VCaP (cell line): ENCODE measurements around the gene KDM3B.
"Not testable (repeated sequence)": the region's sequence is repeated elsewhere in the genome, so short reads cannot be mapped to it uniquely, and the experiment has no call there.

Source experiments
- H3K27ac ChIP-seq: fragments of 450-650 bp; 2 replicates; pipeline ENCODE4 v1.5.1; 2017
- TF ChIP-seq, protein P1 (sequence below): fragments of 450-650 bp; conservative IDR thresholded peaks from 2 replicates; pipeline ENCODE4 v1.5.1; 2017; ENCODE audit warnings: mild to moderate bottlenecking, moderate library complexity

Gene KDM3B

GRCh38 chr5:138471052-138471361 is 118.5 kb downstream of the KDM3B start:
- H3K27ac ChIP-seq, result no peak overlapping the region

DNA sequence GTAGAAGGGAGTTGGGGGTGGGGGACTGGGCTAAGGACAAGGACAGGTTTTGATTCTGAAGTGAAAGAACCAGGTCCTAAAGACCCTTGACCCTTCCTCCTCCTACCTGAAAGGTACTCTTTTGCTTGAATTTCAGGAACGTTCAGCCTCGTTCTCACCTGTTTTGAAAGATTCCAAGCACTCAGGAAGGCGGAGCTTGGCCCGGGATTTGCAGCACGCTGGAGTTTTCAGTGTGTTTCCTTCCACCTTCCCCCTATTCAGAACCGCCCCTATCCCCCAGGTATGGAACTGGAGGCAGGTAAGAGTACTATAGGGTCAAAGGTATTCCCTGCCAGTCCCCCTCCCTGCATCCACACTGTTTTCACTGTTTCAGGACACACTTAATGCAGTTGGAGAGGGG is 119.9 kb downstream of the KDM3B start:
- TF ChIP-seq, protein P1, sequence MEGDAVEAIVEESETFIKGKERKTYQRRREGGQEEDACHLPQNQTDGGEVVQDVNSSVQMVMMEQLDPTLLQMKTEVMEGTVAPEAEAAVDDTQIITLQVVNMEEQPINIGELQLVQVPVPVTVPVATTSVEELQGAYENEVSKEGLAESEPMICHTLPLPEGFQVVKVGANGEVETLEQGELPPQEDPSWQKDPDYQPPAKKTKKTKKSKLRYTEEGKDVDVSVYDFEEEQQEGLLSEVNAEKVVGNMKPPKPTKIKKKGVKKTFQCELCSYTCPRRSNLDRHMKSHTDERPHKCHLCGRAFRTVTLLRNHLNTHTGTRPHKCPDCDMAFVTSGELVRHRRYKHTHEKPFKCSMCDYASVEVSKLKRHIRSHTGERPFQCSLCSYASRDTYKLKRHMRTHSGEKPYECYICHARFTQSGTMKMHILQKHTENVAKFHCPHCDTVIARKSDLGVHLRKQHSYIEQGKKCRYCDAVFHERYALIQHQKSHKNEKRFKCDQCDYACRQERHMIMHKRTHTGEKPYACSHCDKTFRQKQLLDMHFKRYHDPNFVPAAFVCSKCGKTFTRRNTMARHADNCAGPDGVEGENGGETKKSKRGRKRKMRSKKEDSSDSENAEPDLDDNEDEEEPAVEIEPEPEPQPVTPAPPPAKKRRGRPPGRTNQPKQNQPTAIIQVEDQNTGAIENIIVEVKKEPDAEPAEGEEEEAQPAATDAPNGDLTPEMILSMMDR, result no peak
- H3K27ac ChIP-seq, result no peak overlapping the region

More at GRCh38 chr5:138471052-138471361, 118.5 kb downstream of the KDM3B start:
- TF ChIP-seq, protein P1, result no peak

DNA sequence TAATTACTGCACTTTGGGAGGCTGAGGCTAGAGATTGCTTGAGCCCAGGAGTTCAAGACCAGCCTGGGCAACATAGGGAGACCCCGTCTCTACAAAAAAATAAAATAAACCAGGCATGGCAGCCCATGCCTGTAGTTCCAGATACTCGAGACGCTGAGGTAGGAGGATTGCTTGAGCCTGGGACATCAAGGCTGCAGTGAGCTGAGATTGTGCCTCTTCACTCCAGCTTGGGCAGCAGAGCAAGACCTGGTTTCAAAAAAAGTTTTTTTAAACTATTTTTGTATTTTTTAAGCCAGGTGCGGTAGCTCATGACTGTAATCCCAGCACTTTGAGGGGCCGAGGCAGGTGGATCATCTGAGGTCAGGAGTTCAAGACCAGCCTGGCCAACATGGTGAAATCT is 120.7 kb downstream of the KDM3B start:
- H3K27ac ChIP-seq, result not testable (repeated sequence)

DNA sequence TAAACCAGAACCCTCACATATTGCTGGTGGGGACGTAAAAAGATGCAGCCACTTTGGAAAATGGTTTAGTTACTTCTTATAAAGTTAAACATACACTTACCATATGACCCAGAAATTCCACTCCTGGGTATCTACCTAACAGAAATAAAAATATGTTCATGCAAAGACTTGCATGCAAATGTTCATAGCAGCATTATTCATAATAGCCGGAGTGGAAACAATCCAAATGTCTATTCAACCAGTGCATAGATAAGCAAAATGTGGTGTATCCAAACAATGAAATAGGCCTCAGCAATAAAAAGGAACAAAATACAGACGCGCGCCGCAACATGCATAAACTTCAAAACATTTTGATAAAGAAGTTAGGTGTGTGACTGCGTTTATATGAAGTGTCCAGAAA is 124.4 kb downstream of the KDM3B start:
- H3K27ac ChIP-seq, result no peak overlapping the region
- TF ChIP-seq, protein P1, result no peak

GRCh38 chr5:138482638-138483037 is 130.2 kb downstream of the KDM3B start:
- TF ChIP-seq, protein P1, result no peak

More at GRCh38 chr5:138482638-138483037, 130.2 kb downstream of the KDM3B start:
- no peak overlapping the region for H3K27ac ChIP-seq
